D721Med (cell line): Measurements from ENCODE around the gene FDCSP.
"Not testable (repeated sequence)": the region's sequence is repeated elsewhere in the genome, so short reads cannot be mapped to it uniquely, and the experiment has no call there.

Experiments used
- DNase-seq: peaks from one replicate; pipeline ENCODE4 v3.0.0; 2011; ENCODE audit warnings: low spot score; ENCODE audit not compliant: insufficient read length
- FAIRE-seq: peaks from 2 replicates; lab custom pipeline; 2011; peaks lifted over from hg19 to GRCh38; lab: Jason Lieb, UNC
- CTCF ChIP-seq: IDR thresholded peaks from 2 replicates; pipeline ENCODE4 v1.5.1; 2012; ENCODE audit warnings: mild to moderate bottlenecking, control low read depth; ENCODE audit not compliant: insufficient read depth; ENCODE audit errors: missing control alignments

The FDCSP gene

GRCh38 chr4:70196857-70197256, 29.1 kb upstream of the FDCSP start:
- FAIRE-seq, result no peak
- no peak for TF ChIP-seq CTCF
- no peak for DNase-seq

GRCh38 chr4:70197842-70198241, 28.1 kb upstream of the FDCSP start:
- DNase-seq (no peak), FAIRE-seq (no peak)
- TF ChIP-seq CTCF, result no peak

- TF ChIP-seq CTCF, result no peak
- no peak for DNase-seq
- no peak for FAIRE-seq
Measured at GRCh38 chr4:70203601-70204000, 22.3 kb upstream of the FDCSP start.

GRCh38 chr4:70212752-70213151, 13.2 kb upstream of the FDCSP start:
- DNase-seq, FAIRE-seq: not testable (repeated sequence)

GRCh38 chr4:70216109-70216508, 9.8 kb upstream of the FDCSP start:
- FAIRE-seq, DNase-seq: not testable (repeated sequence)

GRCh38 chr4:70216550-70216949, 9.4 kb upstream of the FDCSP start:
- DNase-seq, result not testable (repeated sequence)
- FAIRE-seq, result peak; percentile 93

- DNase-seq, result not testable (repeated sequence)
- peak; percentile 100 for FAIRE-seq
Measured at GRCh38 chr4:70221389-70221788, 4.5 kb upstream of the FDCSP start.

- FAIRE-seq, DNase-seq: not testable (repeated sequence)
Measured at GRCh38 chr4:70221818-70222217, 4.1 kb upstream of the FDCSP start.

- TF ChIP-seq CTCF, result no peak
- FAIRE-seq, result no peak
- DNase-seq, result no peak
Measured at GRCh38 chr4:70236125-70236524, 10.2 kb downstream of the FDCSP start.

GRCh38 chr4:70239131-70239883, 13.4 kb downstream of the FDCSP start:
- DNase-seq, result no peak
- no peak for TF ChIP-seq CTCF
- peak; percentile 16 for FAIRE-seq
